ENCODE data around the gene DCX. TPM values are rescaled to one million over a fixed set of nuclear protein-coding genes. Genes with fewer than 3 reads are reported as not detected.

The DCX gene
- total RNA-seq, 1 donor from 2014 or later = not detected

- TF ChIP-seq, protein P1, sequence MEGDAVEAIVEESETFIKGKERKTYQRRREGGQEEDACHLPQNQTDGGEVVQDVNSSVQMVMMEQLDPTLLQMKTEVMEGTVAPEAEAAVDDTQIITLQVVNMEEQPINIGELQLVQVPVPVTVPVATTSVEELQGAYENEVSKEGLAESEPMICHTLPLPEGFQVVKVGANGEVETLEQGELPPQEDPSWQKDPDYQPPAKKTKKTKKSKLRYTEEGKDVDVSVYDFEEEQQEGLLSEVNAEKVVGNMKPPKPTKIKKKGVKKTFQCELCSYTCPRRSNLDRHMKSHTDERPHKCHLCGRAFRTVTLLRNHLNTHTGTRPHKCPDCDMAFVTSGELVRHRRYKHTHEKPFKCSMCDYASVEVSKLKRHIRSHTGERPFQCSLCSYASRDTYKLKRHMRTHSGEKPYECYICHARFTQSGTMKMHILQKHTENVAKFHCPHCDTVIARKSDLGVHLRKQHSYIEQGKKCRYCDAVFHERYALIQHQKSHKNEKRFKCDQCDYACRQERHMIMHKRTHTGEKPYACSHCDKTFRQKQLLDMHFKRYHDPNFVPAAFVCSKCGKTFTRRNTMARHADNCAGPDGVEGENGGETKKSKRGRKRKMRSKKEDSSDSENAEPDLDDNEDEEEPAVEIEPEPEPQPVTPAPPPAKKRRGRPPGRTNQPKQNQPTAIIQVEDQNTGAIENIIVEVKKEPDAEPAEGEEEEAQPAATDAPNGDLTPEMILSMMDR (IDR thresholded peaks at IDR 0.05) = no peak
- no peak for DNase-seq (ENCODE audit: low spot score in 2 of 2)
- H3K27me3 ChIP-seq = no peaks in the 10 kb centered on the region
Observed at GRCh38 chrX:111409326-111409725, 2.7 kb downstream of the DCX start.

GRCh38 chrX:111407948-111408347 lies 4.0 kb downstream of the DCX start:
- Histone ChIP-seq H3K9me3 (no peaks in the 10 kb centered on the region), H3K4me1 (no peaks in the 10 kb centered on the region), H3K4me3 (no peak overlapping the region), H3K27ac (no peak overlapping the region), H3K36me3 (no peaks in the 10 kb centered on the region), H3K27me3 (no peaks in the 10 kb centered on the region)
- no peak for DNase-seq (ENCODE audit: low spot score in 2 of 2)
- TF ChIP-seq, protein P1 (IDR thresholded peaks at IDR 0.05) = no peak
- intact Hi-C loops (cut with DNase I) = no loop called here

More at GRCh38 chrX:111409326-111409725, 2.7 kb downstream of the DCX start:
- Histone ChIP-seq H3K36me3 (no peaks in the 10 kb centered on the region), H3K9me3 (no peaks in the 10 kb centered on the region), H3K4me3 (no peak overlapping the region), H3K4me1 (no peaks in the 10 kb centered on the region), H3K27ac (no peak overlapping the region)
- intact Hi-C loops (cut with DNase I) = no loop called here

DNA sequence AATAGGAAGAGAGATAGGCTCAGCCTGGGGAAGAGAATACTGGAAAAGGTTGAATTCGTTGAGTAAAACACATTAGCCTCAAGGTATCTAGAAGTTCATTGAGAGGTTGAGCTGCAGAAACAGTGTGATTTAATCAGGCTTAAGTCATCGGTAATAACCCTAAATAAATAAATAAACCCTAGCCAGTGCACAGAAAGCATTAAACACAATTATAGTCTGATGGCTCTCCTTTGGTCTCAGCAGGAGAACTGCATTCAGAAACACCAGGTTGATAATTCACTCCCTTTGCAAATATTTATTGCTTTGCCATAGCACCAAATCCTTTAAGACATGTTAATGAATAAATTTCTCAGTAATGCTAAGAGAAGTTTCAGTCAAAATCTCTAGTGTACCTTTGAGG lies 9.6 kb downstream of the DCX start:
- TF ChIP-seq, protein P1 (IDR thresholded peaks at IDR 0.05) = no peak
- H3K36me3 ChIP-seq = no peaks in the 10 kb centered on the region
- no peak overlapping the region for H3K4me3 ChIP-seq
- no peaks in the 10 kb centered on the region for H3K4me1 ChIP-seq
- intact Hi-C loops (cut with DNase I) = no loop called here
- no peak for DNase-seq (ENCODE audit: low spot score in 2 of 2)
- H3K9me3 ChIP-seq = no peaks in the 10 kb centered on the region
- no peaks in the 10 kb centered on the region for H3K27me3 ChIP-seq
- no peak overlapping the region for H3K27ac ChIP-seq

DNA sequence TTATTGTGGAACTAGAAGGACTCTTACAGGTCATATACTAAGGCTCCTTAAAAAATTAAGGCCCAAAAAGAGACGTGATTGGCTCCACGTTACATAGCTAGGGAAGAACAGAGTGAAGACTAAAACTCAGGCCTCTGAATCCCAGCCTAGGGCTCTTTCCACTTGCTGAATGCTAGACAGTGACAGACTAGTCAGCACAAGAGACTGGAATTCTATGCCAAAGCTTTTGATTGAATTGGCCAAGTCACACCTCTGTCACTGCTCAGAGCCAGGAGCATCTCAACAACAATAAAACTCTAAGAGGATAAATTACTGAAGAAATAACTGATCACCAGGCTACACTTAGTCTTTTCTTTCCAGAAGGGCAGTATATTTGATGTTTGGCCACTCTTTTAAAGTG lies 16.8 kb downstream of the DCX start:
- DNase-seq (ENCODE audit: low spot score in 2 of 2) = no peak
- intact Hi-C loops (cut with DNase I) = no loop called here
- Histone ChIP-seq H3K36me3 (no peaks in the 10 kb centered on the region), H3K27ac (no peak overlapping the region), H3K9me3 (no peaks in the 10 kb centered on the region), H3K4me1 (no peaks in the 10 kb centered on the region), H3K27me3 (no peaks in the 10 kb centered on the region), H3K4me3 (no peak overlapping the region)
- TF ChIP-seq, protein P1 (IDR thresholded peaks at IDR 0.05) = no peak

DNA sequence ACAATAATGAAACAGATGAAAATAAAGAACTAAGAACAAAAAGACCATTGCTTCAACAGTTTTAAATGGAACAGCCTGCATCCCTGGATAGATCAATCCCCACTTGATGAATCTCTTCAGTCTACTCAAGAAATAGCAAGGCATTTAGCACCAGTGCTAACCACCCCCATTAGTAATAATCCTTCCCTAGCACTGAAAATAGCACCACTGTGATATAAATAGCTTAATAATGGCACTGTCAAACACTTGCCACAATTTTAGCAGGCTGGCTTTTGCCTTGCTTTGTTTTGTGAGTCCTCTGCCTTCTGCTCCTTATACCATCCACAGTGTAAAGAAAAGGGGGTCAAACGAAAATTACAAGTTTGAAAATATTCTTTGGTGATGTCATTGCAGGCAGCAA lies 17.4 kb downstream of the DCX start:
- intact Hi-C loops (cut with DNase I) = no loop called here
- Histone ChIP-seq H3K4me1 (no peaks in the 10 kb centered on the region), H3K4me3 (no peak overlapping the region)

More for the DNA sequence above, 17.4 kb downstream of the DCX start:
- no peaks in the 10 kb centered on the region for H3K9me3 ChIP-seq
- H3K27me3 ChIP-seq = no peaks in the 10 kb centered on the region
- H3K27ac ChIP-seq = no peak overlapping the region
- no peaks in the 10 kb centered on the region for H3K36me3 ChIP-seq
- DNase-seq (ENCODE audit: low spot score in 2 of 2) = no peak
- TF ChIP-seq, protein P1 (IDR thresholded peaks at IDR 0.05) = no peak
